ENCODE data around the gene XPO1.
"Not testable (repeated sequence)": the region's sequence is repeated elsewhere in the genome, so short reads cannot be mapped to it uniquely, and the experiment has no call there.

The XPO1 gene

DNA sequence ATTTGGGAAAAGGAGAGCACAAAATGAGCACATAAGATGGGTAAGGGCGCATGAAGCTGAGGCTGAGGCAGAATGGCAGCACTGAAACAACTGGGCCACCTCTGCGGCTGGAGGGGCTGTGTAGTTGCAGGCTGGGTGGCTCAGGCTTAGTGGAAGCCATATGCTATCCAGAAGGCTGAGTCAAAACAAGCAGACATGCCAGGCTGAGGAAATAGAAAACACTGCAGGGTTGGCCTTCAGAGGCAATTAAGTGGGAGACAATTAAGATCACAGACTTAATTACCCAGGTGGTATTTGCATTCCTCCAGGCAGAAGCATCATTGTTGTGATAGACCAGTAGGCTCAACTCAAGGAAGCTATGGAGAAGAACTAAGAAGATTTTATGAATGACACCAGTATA, 11.4 kb upstream of the XPO1 start:
- TF ChIP-seq, protein P1, sequence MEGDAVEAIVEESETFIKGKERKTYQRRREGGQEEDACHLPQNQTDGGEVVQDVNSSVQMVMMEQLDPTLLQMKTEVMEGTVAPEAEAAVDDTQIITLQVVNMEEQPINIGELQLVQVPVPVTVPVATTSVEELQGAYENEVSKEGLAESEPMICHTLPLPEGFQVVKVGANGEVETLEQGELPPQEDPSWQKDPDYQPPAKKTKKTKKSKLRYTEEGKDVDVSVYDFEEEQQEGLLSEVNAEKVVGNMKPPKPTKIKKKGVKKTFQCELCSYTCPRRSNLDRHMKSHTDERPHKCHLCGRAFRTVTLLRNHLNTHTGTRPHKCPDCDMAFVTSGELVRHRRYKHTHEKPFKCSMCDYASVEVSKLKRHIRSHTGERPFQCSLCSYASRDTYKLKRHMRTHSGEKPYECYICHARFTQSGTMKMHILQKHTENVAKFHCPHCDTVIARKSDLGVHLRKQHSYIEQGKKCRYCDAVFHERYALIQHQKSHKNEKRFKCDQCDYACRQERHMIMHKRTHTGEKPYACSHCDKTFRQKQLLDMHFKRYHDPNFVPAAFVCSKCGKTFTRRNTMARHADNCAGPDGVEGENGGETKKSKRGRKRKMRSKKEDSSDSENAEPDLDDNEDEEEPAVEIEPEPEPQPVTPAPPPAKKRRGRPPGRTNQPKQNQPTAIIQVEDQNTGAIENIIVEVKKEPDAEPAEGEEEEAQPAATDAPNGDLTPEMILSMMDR (conservative IDR thresholded peaks at IDR 0.05; ENCODE audit: low read depth), result no peak
- ChIA-PET CTCF (no interaction called here), POLR2A (ENCODE audit: low non-redundant PET) (no interaction called here)
- DNase-seq (ENCODE audit: low spot score), result no peak
- no peak overlapping the region for H3K27ac ChIP-seq

DNA sequence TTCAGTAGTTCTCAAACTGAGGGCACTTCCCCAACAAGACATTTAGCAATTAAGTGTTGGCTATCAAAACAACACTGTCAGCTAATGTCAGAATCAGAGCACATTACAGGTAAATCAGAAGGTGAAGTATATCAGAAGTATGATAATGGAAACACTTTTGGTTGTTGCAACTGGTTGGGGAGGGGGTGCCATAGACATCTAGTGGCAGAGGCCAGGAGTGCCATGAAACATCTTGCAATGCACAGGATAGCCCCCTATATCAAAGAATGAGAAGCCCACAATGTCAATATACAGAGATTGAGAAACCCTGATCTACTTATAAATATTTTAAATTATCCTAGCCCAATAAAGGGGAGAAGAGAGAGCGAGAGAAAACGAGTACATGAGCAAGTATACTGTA, 4.9 kb upstream of the XPO1 start:
- no peak overlapping the region for H3K27ac ChIP-seq
- CTCF ChIA-PET, result no interaction called here
- TF ChIP-seq, protein P1 (conservative IDR thresholded peaks at IDR 0.05; ENCODE audit: low read depth), result no peak
- no peak for DNase-seq (ENCODE audit: low spot score)
- POLR2A ChIA-PET (ENCODE audit: low non-redundant PET), result no interaction called here

DNA sequence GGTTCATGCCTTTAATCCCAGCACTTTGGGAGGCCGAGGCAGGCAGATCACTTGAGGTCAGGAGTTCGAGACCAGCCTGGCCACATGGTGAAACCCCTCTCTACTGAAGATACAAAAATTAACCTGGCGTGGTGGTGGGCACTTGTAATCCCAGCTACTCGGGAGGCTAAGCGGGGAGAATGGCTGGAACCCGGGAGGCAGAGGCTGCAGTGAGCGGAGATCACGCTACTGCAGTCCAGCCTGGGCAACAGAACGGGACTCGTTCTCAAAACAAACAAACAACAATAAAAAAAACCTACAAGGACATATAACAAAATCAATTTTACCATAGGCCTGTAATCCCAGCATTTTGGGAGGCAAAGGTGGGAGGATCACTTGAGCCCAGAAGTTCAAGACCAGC, 2.0 kb upstream of the XPO1 start:
- DNase-seq (ENCODE audit: low spot score); POLR2A ChIA-PET (ENCODE audit: low non-redundant PET); CTCF ChIA-PET: not testable (repeated sequence)
- peak overlapping the region; percentile 67 for H3K27ac ChIP-seq

DNA sequence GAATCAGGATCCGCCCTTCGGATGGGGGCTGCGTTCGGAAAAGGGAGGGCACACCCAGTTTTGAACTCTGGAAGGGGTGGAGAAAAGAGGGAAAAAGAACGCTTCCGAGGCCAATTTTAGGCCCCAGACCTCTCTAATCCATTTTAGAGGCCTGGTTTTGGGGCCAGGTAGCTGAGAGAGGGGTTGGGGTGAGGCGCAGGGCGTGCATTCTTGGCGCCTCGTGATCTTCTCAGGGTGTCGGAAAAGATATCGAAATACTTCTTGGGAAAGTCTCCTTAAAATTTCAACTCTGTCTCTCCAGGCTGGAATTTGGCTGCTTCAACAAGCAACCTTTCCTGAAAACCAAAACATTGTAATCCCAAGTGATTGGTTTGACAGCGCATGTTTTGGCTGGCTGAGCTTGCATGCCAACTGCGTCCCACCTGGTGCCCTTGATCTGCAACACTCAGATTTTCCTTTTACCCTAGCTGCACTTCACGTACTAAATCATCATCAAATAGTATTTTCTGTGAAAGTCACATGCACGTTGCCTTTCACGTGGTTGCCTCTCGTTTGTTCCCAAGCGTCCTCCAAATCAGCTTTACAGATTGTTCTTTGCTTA, 864 bp upstream of the XPO1 start:
- ChIA-PET CTCF (no interaction called here), POLR2A (ENCODE audit: low non-redundant PET) (interaction anchor here (0.5 to 0.6 kb wide), 3 partner anchors 57 to 78 kb away, joined by 3 to 7 read pairs (median 5); no protein-coding TSS in a partner anchor)
- no peak for DNase-seq (ENCODE audit: low spot score)
- TF ChIP-seq, protein P1 (conservative IDR thresholded peaks at IDR 0.05; ENCODE audit: low read depth), result no peak
- peak overlapping the region; percentile 98 for H3K27ac ChIP-seq

DNA sequence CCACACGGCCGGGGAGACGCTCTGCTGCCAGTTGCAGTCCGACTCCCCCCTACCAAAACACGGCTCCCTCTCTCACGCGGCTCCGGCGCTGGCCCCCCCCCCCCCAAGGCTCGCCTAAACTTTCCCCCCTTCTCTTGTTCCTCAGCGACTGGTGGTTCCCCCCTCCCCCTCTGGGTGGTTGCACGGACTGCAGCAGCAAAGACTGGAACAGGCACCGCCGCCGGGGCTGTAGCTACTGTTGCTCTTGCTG, 281 bp downstream of the XPO1 start:
- CTCF ChIA-PET, result interaction anchor here (0.6 kb wide), 3 partner anchors 8 to 159 kb away, joined by 3 to 4 read pairs (median 3); no protein-coding TSS in a partner anchor
- POLR2A ChIA-PET (ENCODE audit: low non-redundant PET), result interaction anchor here (0.7 to 0.8 kb wide), 2 partner anchors 27 to 96 kb away, joined by 3 read pairs; no protein-coding TSS in a partner anchor
- TF ChIP-seq, protein P1 (conservative IDR thresholded peaks at IDR 0.05; ENCODE audit: low read depth), result no peak
- no peak for DNase-seq (ENCODE audit: low spot score)
- peak overlapping the region; percentile 98 for H3K27ac ChIP-seq

DNA sequence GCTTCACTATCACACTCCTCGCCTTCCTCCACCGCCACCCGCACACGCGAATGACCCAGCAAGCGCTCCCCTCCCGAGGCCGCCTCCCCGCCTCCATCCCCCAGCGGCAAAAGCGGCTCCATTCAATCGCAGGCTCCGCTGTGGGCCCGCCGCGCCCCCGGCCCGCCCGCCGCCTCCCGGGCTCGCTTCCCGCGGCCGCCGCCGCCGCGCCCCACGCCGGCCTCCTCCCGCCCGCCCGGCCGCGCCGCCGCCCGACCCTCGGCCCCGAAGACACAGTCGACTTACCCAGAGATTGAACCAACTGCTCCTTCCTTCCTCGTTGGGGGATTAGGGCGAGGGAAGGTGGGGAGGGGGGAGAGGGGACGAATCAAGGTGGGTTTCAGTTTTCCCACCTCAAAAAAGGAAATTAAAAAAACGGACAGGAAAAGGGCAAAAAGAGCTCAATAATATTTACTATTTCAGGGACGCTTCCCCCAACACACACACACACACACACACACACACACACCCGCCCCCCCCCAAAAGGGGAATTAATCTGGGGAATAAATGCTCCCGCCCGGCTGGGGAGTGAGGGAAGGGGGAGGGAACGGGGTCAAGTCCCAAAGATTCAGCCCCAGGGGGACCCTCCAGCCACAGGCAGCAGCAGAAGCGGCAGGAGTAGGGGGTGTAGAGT, 743 bp downstream of the XPO1 start:
- no peak for DNase-seq (ENCODE audit: low spot score)
- H3K27ac ChIP-seq, result peak overlapping the region; percentile 98
- POLR2A ChIA-PET (ENCODE audit: low non-redundant PET), result no interaction called here
- TF ChIP-seq, protein P1 (conservative IDR thresholded peaks at IDR 0.05; ENCODE audit: low read depth), result no peak
- CTCF ChIA-PET, result interaction anchor here (0.6 kb wide), 2 partner anchors 9 to 158 kb away, joined by 3 read pairs; no protein-coding TSS in a partner anchor

DNA sequence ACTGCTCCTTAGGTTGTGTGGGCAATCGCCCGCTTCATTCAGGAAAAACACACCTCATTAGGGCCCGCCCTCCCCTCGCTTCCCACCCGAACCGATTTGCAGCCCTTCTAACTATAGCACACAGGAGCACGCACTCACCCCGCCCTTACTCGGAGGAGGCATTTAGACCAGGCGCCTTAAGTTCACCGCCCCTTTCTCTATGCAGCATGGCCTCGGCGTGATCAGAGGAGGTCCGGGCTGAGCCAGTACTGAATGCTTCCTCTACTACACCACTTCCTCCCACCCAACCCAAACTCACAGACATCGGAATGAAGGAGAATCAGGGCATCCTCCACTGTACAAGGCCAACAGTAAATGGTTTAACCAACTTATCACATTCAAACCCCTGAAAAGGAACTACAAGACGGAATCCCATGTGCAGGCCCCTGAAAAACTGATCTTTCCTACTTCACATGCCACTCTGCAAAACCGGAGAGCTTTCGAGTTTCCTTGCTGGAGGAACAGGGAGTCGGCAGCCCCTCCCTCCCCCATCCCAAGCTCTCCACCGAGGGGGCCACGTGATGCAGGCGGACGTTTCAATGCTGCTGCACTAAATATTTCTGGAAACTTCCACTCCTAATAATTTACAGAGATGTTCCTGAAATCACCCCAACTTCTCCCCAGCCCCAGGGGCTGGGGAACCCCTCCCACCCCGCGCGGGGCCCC, 1.4 kb downstream of the XPO1 start:
- H3K27ac ChIP-seq, result peak overlapping the region; percentile 98
- POLR2A ChIA-PET (ENCODE audit: low non-redundant PET), result interaction anchor here (0.6 kb wide), 1 partner anchor 18 kb away, joined by 4 read pairs; no protein-coding TSS in a partner anchor
- TF ChIP-seq, protein P1 (conservative IDR thresholded peaks at IDR 0.05; ENCODE audit: low read depth), result no peak
- CTCF ChIA-PET, result no interaction called here
- peak; percentile 60 for DNase-seq (ENCODE audit: low spot score)

Data from RWPE1 (cell line).